ENCODE results near the gene ZSCAN4.

Gene ZSCAN4

GRCh38 chr19:57709616-57710015 is 40.9 kb downstream of the ZSCAN4 start:
- Histone ChIP-seq H2BK5ac (ENCODE audit: low read depth, low read length, poor library complexity, severe bottlenecking) (no peak overlapping the region), H3K36me3 (ENCODE audit: control insufficient read depth in 1 of 2, insufficient read depth in 2 of 2, low read depth in 1 of 2, low read length in 2 of 2) (peaks cover 10 to 20% of the 10 kb centered on the region in 2 experiments), H3K23ac (ENCODE audit: low read length in 2 of 2) (no peak overlapping the region), H3K4me3 (ENCODE audit: insufficient read depth in 1 of 2, low read depth in 1 of 2, low read length in 2 of 2) (peak overlapping the region in 1 of 2 experiments; percentile 83), H3K14ac (ENCODE audit: low read length in 2 of 2) (no peak overlapping the region), H2AFZ (ENCODE audit: low read depth, low read length) (no peak overlapping the region), H3K9ac (ENCODE audit: low read length) (peak overlapping the region; percentile 92), H3K4me2 (ENCODE audit: low read length, poor library complexity, severe bottlenecking) (no peak overlapping the region), H2AK5ac (ENCODE audit: low read length, severe bottlenecking) (no peak overlapping the region), H3K4ac (ENCODE audit: low read depth in 1 of 2, low read length in 2 of 2) (no peak overlapping the region), H2BK15ac (ENCODE audit: low read depth, poor library complexity, severe bottlenecking) (no peak overlapping the region), H3K4me1 (ENCODE audit: control insufficient read depth, insufficient read depth, low read depth, low read length) (peaks cover 5% of the 10 kb centered on the region), H2BK12ac (ENCODE audit: low read length in 2 of 2) (no peak overlapping the region), H3K27ac (ENCODE audit: low read length, poor library complexity, severe bottlenecking) (no peak overlapping the region), H3K18ac (ENCODE audit: low read depth in 1 of 2, low read length in 2 of 2) (no peak overlapping the region), H4K91ac (ENCODE audit: low read length) (no peak overlapping the region), H3K79me1 (replicated peaks; ENCODE audit: low read length, poor library complexity, severe bottlenecking) (peaks cover 23% of the 10 kb centered on the region), H2BK120ac (ENCODE audit: low read depth, low read length) (no peak overlapping the region), H3K9me3 (ENCODE audit: control insufficient read depth, low read length) (peaks cover 23% of the 10 kb centered on the region), H3K27me3 (ENCODE audit: control insufficient read depth in 1 of 2, insufficient read depth in 1 of 2, low read length in 2 of 2) (no peaks in the 10 kb centered on the region), H4K8ac (ENCODE audit: low read length) (no peak overlapping the region)
- no peak for DNase-seq
- 55% methylated on average over 12 of the region's 15 CpGs for WGBS

- no peak overlapping the region for H3K4ac ChIP-seq (ENCODE audit: low read depth in 1 of 2, low read length in 2 of 2)
- H3K4me2 ChIP-seq (ENCODE audit: low read length, poor library complexity, severe bottlenecking), result no peak overlapping the region
- H3K36me3 ChIP-seq (ENCODE audit: control insufficient read depth in 1 of 2, insufficient read depth in 2 of 2, low read depth in 1 of 2, low read length in 2 of 2), result peaks cover 0 to 7% of the 10 kb centered on the region in 2 experiments
- H3K27ac ChIP-seq (ENCODE audit: low read length, poor library complexity, severe bottlenecking), result no peak overlapping the region
- no peak overlapping the region for H2AK5ac ChIP-seq (ENCODE audit: low read length, severe bottlenecking)
- H3K9me3 ChIP-seq (ENCODE audit: control insufficient read depth, low read length), result peaks cover 33% of the 10 kb centered on the region
- H3K23ac ChIP-seq (ENCODE audit: low read length in 2 of 2), result no peak overlapping the region
- no peak overlapping the region for H2BK15ac ChIP-seq (ENCODE audit: low read depth, poor library complexity, severe bottlenecking)
- H3K4me3 ChIP-seq (ENCODE audit: insufficient read depth in 1 of 2, low read depth in 1 of 2, low read length in 2 of 2), result no peak overlapping the region
- H4K91ac ChIP-seq (ENCODE audit: low read length), result no peak overlapping the region
- H3K9ac ChIP-seq (ENCODE audit: low read length), result no peak overlapping the region
- no peak overlapping the region for H2BK5ac ChIP-seq (ENCODE audit: low read depth, low read length, poor library complexity, severe bottlenecking)
- no peaks in the 10 kb centered on the region for H3K27me3 ChIP-seq (ENCODE audit: control insufficient read depth in 1 of 2, insufficient read depth in 1 of 2, low read length in 2 of 2)
- no peak overlapping the region for H2BK120ac ChIP-seq (ENCODE audit: low read depth, low read length)
- H2BK12ac ChIP-seq (ENCODE audit: low read length in 2 of 2), result no peak overlapping the region
- no peak overlapping the region for H3K18ac ChIP-seq (ENCODE audit: low read depth in 1 of 2, low read length in 2 of 2)
- no peak overlapping the region for H4K8ac ChIP-seq (ENCODE audit: low read length)
- peaks cover 5% of the 10 kb centered on the region for H3K4me1 ChIP-seq (ENCODE audit: control insufficient read depth, insufficient read depth, low read depth, low read length)
- H3K14ac ChIP-seq (ENCODE audit: low read length in 2 of 2), result no peak overlapping the region
- 39% methylated on average over 1 of the region's 1 CpG for WGBS
- H3K79me1 ChIP-seq (replicated peaks; ENCODE audit: low read length, poor library complexity, severe bottlenecking), result peaks cover 15% of the 10 kb centered on the region
- DNase-seq, result no peak
- H2AFZ ChIP-seq (ENCODE audit: low read depth, low read length), result no peak overlapping the region
Observed at GRCh38 chr19:57712222-57712621, 43.5 kb downstream of the ZSCAN4 start.

- Histone ChIP-seq H3K27ac (ENCODE audit: low read length, poor library complexity, severe bottlenecking) (no peak overlapping the region), H3K18ac (ENCODE audit: low read depth in 1 of 2, low read length in 2 of 2) (no peak overlapping the region), H3K79me1 (replicated peaks; ENCODE audit: low read length, poor library complexity, severe bottlenecking) (peaks cover 28% of the 10 kb centered on the region)
Observed at GRCh38 chr19:57719424-57719823, 50.7 kb downstream of the ZSCAN4 start.

GRCh38 chr19:57719901-57720519 is 51.3 kb downstream of the ZSCAN4 start:
- H2AK5ac ChIP-seq (ENCODE audit: low read length, severe bottlenecking), result no peak overlapping the region
- H3K36me3 ChIP-seq (ENCODE audit: control insufficient read depth in 1 of 2, insufficient read depth in 2 of 2, low read depth in 1 of 2, low read length in 2 of 2), result peaks cover 38 to 39% of the 10 kb centered on the region in 2 experiments
- no peak overlapping the region for H3K23ac ChIP-seq (ENCODE audit: low read length in 2 of 2)
- H4K91ac ChIP-seq (ENCODE audit: low read length), result no peak overlapping the region
- no peak overlapping the region for H2BK5ac ChIP-seq (ENCODE audit: low read depth, low read length, poor library complexity, severe bottlenecking)
- H3K14ac ChIP-seq (ENCODE audit: low read length in 2 of 2), result no peak overlapping the region
- H2BK12ac ChIP-seq (ENCODE audit: low read length in 2 of 2), result no peak overlapping the region
- H3K9me3 ChIP-seq (ENCODE audit: control insufficient read depth, low read length), result peaks cover 69% of the 10 kb centered on the region
- no peak for DNase-seq
- no peak overlapping the region for H2BK15ac ChIP-seq (ENCODE audit: low read depth, poor library complexity, severe bottlenecking)
- no peak overlapping the region for H3K4ac ChIP-seq (ENCODE audit: low read depth in 1 of 2, low read length in 2 of 2)
- over 99% methylated on average over 4 of the region's 4 CpGs for WGBS
- no peak overlapping the region for H2AFZ ChIP-seq (ENCODE audit: low read depth, low read length)
- no peaks in the 10 kb centered on the region for H3K27me3 ChIP-seq (ENCODE audit: control insufficient read depth in 1 of 2, insufficient read depth in 1 of 2, low read length in 2 of 2)
- H3K4me1 ChIP-seq (ENCODE audit: control insufficient read depth, insufficient read depth, low read depth, low read length), result no peaks in the 10 kb centered on the region
- H3K27ac ChIP-seq (ENCODE audit: low read length, poor library complexity, severe bottlenecking), result no peak overlapping the region
- H3K9ac ChIP-seq (ENCODE audit: low read length), result no peak overlapping the region
- H3K18ac ChIP-seq (ENCODE audit: low read depth in 1 of 2, low read length in 2 of 2), result no peak overlapping the region
- H3K4me2 ChIP-seq (ENCODE audit: low read length, poor library complexity, severe bottlenecking), result no peak overlapping the region
- no peak overlapping the region for H2BK120ac ChIP-seq (ENCODE audit: low read depth, low read length)
- H3K79me1 ChIP-seq (replicated peaks; ENCODE audit: low read length, poor library complexity, severe bottlenecking), result peaks cover 28% of the 10 kb centered on the region
- H4K8ac ChIP-seq (ENCODE audit: low read length), result no peak overlapping the region
- peak overlapping the region in 1 of 2 experiments; percentile 24 for H3K4me3 ChIP-seq (ENCODE audit: insufficient read depth in 1 of 2, low read depth in 1 of 2, low read length in 2 of 2)

More at GRCh38 chr19:57719424-57719823, 50.7 kb downstream of the ZSCAN4 start:
- H3K23ac ChIP-seq (ENCODE audit: low read length in 2 of 2), result no peak overlapping the region
- no peak overlapping the region for H3K9ac ChIP-seq (ENCODE audit: low read length)
- H2BK120ac ChIP-seq (ENCODE audit: low read depth, low read length), result no peak overlapping the region
- no peaks in the 10 kb centered on the region for H3K4me1 ChIP-seq (ENCODE audit: control insufficient read depth, insufficient read depth, low read depth, low read length)
- no peak overlapping the region for H3K4ac ChIP-seq (ENCODE audit: low read depth in 1 of 2, low read length in 2 of 2)
- H3K4me2 ChIP-seq (ENCODE audit: low read length, poor library complexity, severe bottlenecking), result no peak overlapping the region
- no peak overlapping the region for H2AK5ac ChIP-seq (ENCODE audit: low read length, severe bottlenecking)
- DNase-seq, result no peak
- no peak overlapping the region for H4K8ac ChIP-seq (ENCODE audit: low read length)
- H3K9me3 ChIP-seq (ENCODE audit: control insufficient read depth, low read length), result peaks cover 70% of the 10 kb centered on the region
- H4K91ac ChIP-seq (ENCODE audit: low read length), result no peak overlapping the region
- H2BK15ac ChIP-seq (ENCODE audit: low read depth, poor library complexity, severe bottlenecking), result no peak overlapping the region
- no peak overlapping the region for H2BK5ac ChIP-seq (ENCODE audit: low read depth, low read length, poor library complexity, severe bottlenecking)
- H2BK12ac ChIP-seq (ENCODE audit: low read length in 2 of 2), result no peak overlapping the region
- no peaks in the 10 kb centered on the region for H3K27me3 ChIP-seq (ENCODE audit: control insufficient read depth in 1 of 2, insufficient read depth in 1 of 2, low read length in 2 of 2)
- H3K4me3 ChIP-seq (ENCODE audit: insufficient read depth in 1 of 2, low read depth in 1 of 2, low read length in 2 of 2), result no peak overlapping the region
- H2AFZ ChIP-seq (ENCODE audit: low read depth, low read length), result no peak overlapping the region
- no peak overlapping the region for H3K14ac ChIP-seq (ENCODE audit: low read length in 2 of 2)
- H3K36me3 ChIP-seq (ENCODE audit: control insufficient read depth in 1 of 2, insufficient read depth in 2 of 2, low read depth in 1 of 2, low read length in 2 of 2), result peaks cover 38 to 39% of the 10 kb centered on the region in 2 experiments
